Trophoblast cell (in vitro differentiated cells and primary cell): ENCODE data around the gene ESR2.

Experiments
- DNase-seq, 2 donors: peaks; one replicate each; pipeline ENCODE4 v3.0.0-alpha.2; 2016
- H2AFZ ChIP-seq: 2 replicates; pipeline ENCODE4 v1.6.1; 2013; ENCODE audit warnings: low read length, moderate library complexity, mild to moderate bottlenecking; ENCODE audit not compliant: insufficient read depth, poor library complexity
- H2AK5ac ChIP-seq: 2 replicates; pipeline ENCODE4 v1.6.1; 2013; ENCODE audit warnings: mild to moderate bottlenecking, low read length
- H2BK120ac ChIP-seq: 2 replicates; pipeline ENCODE4 v1.6.1; 2013; ENCODE audit warnings: low read length, mild to moderate bottlenecking, moderate library complexity; ENCODE audit not compliant: insufficient read depth, poor library complexity
- H2BK12ac ChIP-seq: 2 replicates; pipeline ENCODE4 v1.6.1; 2013; ENCODE audit warnings: mild to moderate bottlenecking, low read length, moderate library complexity
- H2BK5ac ChIP-seq: 2 replicates; pipeline ENCODE4 v1.6.1; 2013; ENCODE audit warnings: low read length, low read depth, moderate library complexity, mild to moderate bottlenecking; ENCODE audit not compliant: poor library complexity
- H3K14ac ChIP-seq: 2 replicates; pipeline ENCODE4 v1.6.1; 2013; ENCODE audit warnings: mild to moderate bottlenecking, low read length
- H3K18ac ChIP-seq: 2 replicates; pipeline ENCODE4 v1.6.1; 2013; ENCODE audit warnings: mild to moderate bottlenecking, low read length
- H3K23ac ChIP-seq: 2 replicates; pipeline ENCODE4 v1.6.1; 2013; ENCODE audit warnings: low read length
- H3K27ac ChIP-seq: 2 replicates; pipeline ENCODE4 v1.5.1; 2013; ENCODE audit warnings: low read depth, mild to moderate bottlenecking, inconsistent platforms, low read length, moderate library complexity
- H3K27me3 ChIP-seq: 2 replicates; pipeline ENCODE4 v1.6.1; 2013; ENCODE audit warnings: inconsistent platforms, mild to moderate bottlenecking, low read length, moderate library complexity; ENCODE audit not compliant: insufficient read depth
- H3K36me3 ChIP-seq, 2 experiments: 1 replicate in 1 of 2; 2 replicates in 1 of 2; pipeline ENCODE4 v1.6.1; 2013; ENCODE audit warnings: low read length in 2 of 2, mild to moderate bottlenecking in 2 of 2, moderate library complexity in 1 of 2; ENCODE audit not compliant: insufficient read depth in 2 of 2, control insufficient read depth in 1 of 2
- H3K4ac ChIP-seq: 2 replicates; pipeline ENCODE4 v1.6.1; 2013; ENCODE audit warnings: low read depth, mild to moderate bottlenecking, low read length, moderate library complexity
- H3K4me1 ChIP-seq, 2 experiments: 1 replicate in 1 of 2; 2 replicates in 1 of 2; pipeline ENCODE4 v1.6.1; 2013; ENCODE audit warnings: low read length in 2 of 2, mild to moderate bottlenecking in 2 of 2, moderate library complexity in 1 of 2; ENCODE audit not compliant: insufficient read depth in 2 of 2, control insufficient read depth in 1 of 2
- H3K4me2 ChIP-seq: 2 replicates; pipeline ENCODE4 v1.6.1; 2013; ENCODE audit warnings: inconsistent platforms, mild to moderate bottlenecking, low read length, moderate library complexity
- H3K4me3 ChIP-seq: 2 replicates; pipeline ENCODE4 v1.5.1; 2013; ENCODE audit warnings: mild to moderate bottlenecking, low read depth, low read length, inconsistent platforms
- H3K79me1 ChIP-seq: one replicate; pipeline ENCODE4 v1.6.1; 2013; ENCODE audit warnings: low read length
- H3K79me2 ChIP-seq: 2 replicates; pipeline ENCODE4 v1.6.1; 2013; ENCODE audit warnings: low read length, mild to moderate bottlenecking; ENCODE audit not compliant: control insufficient read depth, insufficient read depth, poor library complexity
- H3K9ac ChIP-seq: 2 replicates; pipeline ENCODE4 v1.6.1; 2013; ENCODE audit warnings: mild to moderate bottlenecking, low read length
- H3K9me3 ChIP-seq: 2 replicates; pipeline ENCODE4 v1.6.1; 2013; ENCODE audit warnings: low read depth, mild to moderate bottlenecking, control low read depth, inconsistent platforms, low read length; ENCODE audit not compliant: insufficient read depth
- H4K12ac ChIP-seq: 2 replicates; pipeline ENCODE4 v1.6.1; 2013; ENCODE audit warnings: low read depth, mild to moderate bottlenecking, low read length, moderate library complexity
- H4K8ac ChIP-seq: 2 replicates; pipeline ENCODE4 v1.6.1; 2013; ENCODE audit warnings: low read depth, mild to moderate bottlenecking, low read length, moderate library complexity
- H4K91ac ChIP-seq: one replicate; pipeline ENCODE4 v1.6.1; 2013; ENCODE audit warnings: low read depth, mild to moderate bottlenecking, low read length, moderate library complexity
- WGBS: extraction: QIAGEN DNeasy Blood & Tissue Kit; methylation state at CpG from one replicate; pipeline ENCODE4 v1.1.7; 2013; ENCODE audit warnings: missing lambda C conversion rate; ENCODE audit not compliant: insufficient read length, insufficient coverage; ENCODE audit errors: extremely low coverage; 5-methylcytosine and 5-hydroxymethylcytosine counted together

ESR2 gene

GRCh38 chr14:64232944-64233343 is 61.2 kb downstream of the ESR2 start:
- H3K18ac ChIP-seq = no peak overlapping the region
- H3K79me2 ChIP-seq = no peaks in the 10 kb centered on the region
- H3K27me3 ChIP-seq = no peaks in the 10 kb centered on the region
- no peak overlapping the region for H3K23ac ChIP-seq
- peaks cover 5 to 6% of the 10 kb centered on the region in 2 experiments for H3K36me3 ChIP-seq
- no peak overlapping the region for H3K27ac ChIP-seq
- H2BK120ac ChIP-seq = no peak overlapping the region
- no peak for DNase-seq
- H3K9me3 ChIP-seq = peaks cover 3% of the 10 kb centered on the region
- H3K4me1 ChIP-seq = peaks cover 3% of the 10 kb centered on the region in 2 experiments
- H3K79me1 ChIP-seq = no peaks in the 10 kb centered on the region
- no peak overlapping the region for H2BK12ac ChIP-seq
- no peak overlapping the region for H3K14ac ChIP-seq
- H4K12ac ChIP-seq = no peak overlapping the region
- no peak overlapping the region for H3K4me3 ChIP-seq
- no peak overlapping the region for H4K8ac ChIP-seq
- no peak overlapping the region for H3K4ac ChIP-seq
- no peak overlapping the region for H3K4me2 ChIP-seq
- WGBS = no CpG with 5 or more reads among the region's 9 CpGs
- no peak overlapping the region for H2BK5ac ChIP-seq
- no peak overlapping the region for H2AFZ ChIP-seq
- H4K91ac ChIP-seq = no peak overlapping the region
- no peak overlapping the region for H3K9ac ChIP-seq
- H2AK5ac ChIP-seq = no peak overlapping the region

GRCh38 chr14:64232095-64232838 is 61.9 kb downstream of the ESR2 start:
- no peak overlapping the region for H3K14ac ChIP-seq

GRCh38 chr14:64229489-64229888 is 64.7 kb downstream of the ESR2 start:
- Histone ChIP-seq H3K79me2 (no peaks in the 10 kb centered on the region), H3K27ac (no peak overlapping the region), H2AK5ac (no peak overlapping the region), H3K14ac (no peak overlapping the region), H3K4me2 (no peak overlapping the region), H2AFZ (no peak overlapping the region), H2BK12ac (no peak overlapping the region), H3K23ac (no peak overlapping the region), H4K12ac (no peak overlapping the region), H3K9ac (no peak overlapping the region), H2BK120ac (no peak overlapping the region), H4K8ac (no peak overlapping the region), H3K4ac (no peak overlapping the region), H2BK5ac (no peak overlapping the region), H3K36me3 (peaks cover 10 to 11% of the 10 kb centered on the region in 2 experiments), H3K27me3 (no peaks in the 10 kb centered on the region), H3K18ac (no peak overlapping the region), H3K9me3 (peaks cover 3% of the 10 kb centered on the region), H3K4me1 (peaks cover 0 to 3% of the 10 kb centered on the region in 2 experiments), H3K4me3 (no peak overlapping the region), H3K79me1 (no peaks in the 10 kb centered on the region), H4K91ac (no peak overlapping the region)
- DNase-seq = no peak
- WGBS = no CpG with 5 or more reads among the region's 3 CpGs

More at GRCh38 chr14:64232095-64232838, 61.9 kb downstream of the ESR2 start:
- H3K18ac ChIP-seq = no peak overlapping the region
- H2BK5ac ChIP-seq = no peak overlapping the region
- no peak overlapping the region for H3K4me2 ChIP-seq
- peaks cover 5 to 6% of the 10 kb centered on the region in 2 experiments for H3K36me3 ChIP-seq
- H2AFZ ChIP-seq = no peak overlapping the region
- no peak overlapping the region for H2AK5ac ChIP-seq
- H2BK120ac ChIP-seq = no peak overlapping the region
- no peak overlapping the region for H3K4ac ChIP-seq
- peaks cover 3% of the 10 kb centered on the region in 2 experiments for H3K4me1 ChIP-seq
- no peaks in the 10 kb centered on the region for H3K79me2 ChIP-seq
- H4K91ac ChIP-seq = no peak overlapping the region
- H3K23ac ChIP-seq = no peak overlapping the region
- H3K9ac ChIP-seq = no peak overlapping the region
- no peaks in the 10 kb centered on the region for H3K79me1 ChIP-seq
- no peak overlapping the region for H3K27ac ChIP-seq
- no CpG with 5 or more reads among the region's 9 CpGs for WGBS
- no peak for DNase-seq
- H3K9me3 ChIP-seq = peaks cover 3% of the 10 kb centered on the region
- H4K8ac ChIP-seq = no peak overlapping the region
- no peaks in the 10 kb centered on the region for H3K27me3 ChIP-seq
- no peak overlapping the region for H4K12ac ChIP-seq
- no peak overlapping the region for H2BK12ac ChIP-seq
- no peak overlapping the region for H3K4me3 ChIP-seq

GRCh38 chr14:64227856-64228255 is 66.3 kb downstream of the ESR2 start:
- Histone ChIP-seq H3K36me3 (peaks cover 11 to 19% of the 10 kb centered on the region in 2 experiments), H3K9me3 (no peaks in the 10 kb centered on the region), H3K9ac (no peak overlapping the region), H3K27ac (no peak overlapping the region), H3K4me1 (peaks cover 0 to 3% of the 10 kb centered on the region in 2 experiments), H3K14ac (no peak overlapping the region), H3K4me2 (no peak overlapping the region), H3K23ac (no peak overlapping the region), H3K4me3 (no peak overlapping the region), H4K91ac (no peak overlapping the region), H3K27me3 (no peaks in the 10 kb centered on the region), H3K79me2 (no peaks in the 10 kb centered on the region), H3K4ac (no peak overlapping the region), H4K12ac (no peak overlapping the region), H2BK120ac (no peak overlapping the region), H4K8ac (no peak overlapping the region), H2BK5ac (no peak overlapping the region), H2AK5ac (no peak overlapping the region), H3K79me1 (no peaks in the 10 kb centered on the region), H2AFZ (no peak overlapping the region), H3K18ac (no peak overlapping the region), H2BK12ac (no peak overlapping the region)
- WGBS = no CpG with 5 or more reads among the region's 1 CpG
- no peak for DNase-seq
